GM19193 (cell line): ENCODE measurements around the gene VARS2.

Source experiments
- POLR2A ChIP-seq: IDR thresholded peaks from 4 replicates; pipeline ENCODE4 v1.6.1; 2011; ENCODE audit not compliant: insufficient read depth, insufficient read length; ENCODE audit errors: extremely low read depth

Gene VARS2

GRCh38 chr6:30907758-30908591 lies 6.1 kb upstream of the VARS2 start, which contains the start of gene GTF2H4:
TSS of gene GTF2H4 (plus strand) at chr6:30908207.
- peak; percentile 57 for TF ChIP-seq POLR2A

- TF ChIP-seq POLR2A = no peak
These were observed 5.3 kb upstream of the VARS2 start for GRCh38 chr6:30908700-30909099.

DNA sequence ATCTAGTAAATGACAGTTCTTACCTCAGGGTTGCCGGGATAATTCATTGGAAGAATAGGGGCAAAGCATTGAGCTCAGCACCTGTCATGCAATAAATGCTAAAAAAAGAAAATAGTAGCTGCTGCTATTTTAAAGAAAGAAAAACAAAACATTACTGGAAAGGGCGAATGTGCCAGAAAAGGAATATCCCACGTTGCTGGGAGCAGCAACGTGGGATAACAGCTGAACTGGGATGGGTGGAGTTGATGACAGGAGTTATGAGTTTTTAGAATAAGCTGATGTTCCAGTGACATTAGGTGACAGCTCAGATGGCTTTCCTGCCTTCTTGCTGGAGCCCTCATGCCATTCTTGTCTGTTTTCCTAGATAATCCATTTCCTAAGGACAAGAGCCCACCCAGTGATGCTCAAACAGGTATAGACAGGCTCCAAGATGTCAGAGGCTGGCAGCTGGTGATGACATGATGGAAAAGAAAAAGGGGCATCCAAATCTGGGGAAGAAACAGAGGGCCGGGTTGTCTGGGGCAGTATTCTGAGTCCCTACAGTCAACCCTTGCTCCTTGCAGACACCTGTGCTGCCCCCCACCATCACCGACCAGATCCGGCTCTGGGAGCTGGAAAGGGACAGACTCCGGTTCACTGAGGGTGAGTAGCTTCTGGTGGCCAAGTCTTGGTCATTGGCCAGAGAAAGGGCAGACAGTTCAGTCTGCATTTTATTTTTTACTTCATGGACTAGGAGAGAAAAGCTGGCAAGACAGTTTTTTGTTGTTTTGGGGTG lies 1.1 kb upstream of the VARS2 start:
- TF ChIP-seq POLR2A = no peak

DNA sequence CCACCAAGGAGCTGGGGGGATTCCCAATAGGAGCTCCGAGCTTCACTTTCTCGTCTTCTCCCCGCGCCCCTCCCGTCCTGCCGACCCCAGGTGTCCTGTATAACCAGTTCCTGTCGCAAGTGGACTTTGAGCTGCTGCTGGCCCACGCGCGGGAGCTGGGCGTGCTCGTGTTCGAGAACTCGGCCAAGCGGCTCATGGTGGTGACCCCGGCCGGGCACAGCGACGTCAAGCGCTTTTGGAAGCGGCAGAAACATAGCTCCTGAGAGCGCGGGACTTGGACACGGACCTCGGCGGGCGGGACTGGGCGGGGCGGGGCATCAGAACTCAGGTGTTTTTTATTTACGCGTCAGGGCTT lies 340 bp upstream of the VARS2 start:
- no peak for TF ChIP-seq POLR2A

DNA sequence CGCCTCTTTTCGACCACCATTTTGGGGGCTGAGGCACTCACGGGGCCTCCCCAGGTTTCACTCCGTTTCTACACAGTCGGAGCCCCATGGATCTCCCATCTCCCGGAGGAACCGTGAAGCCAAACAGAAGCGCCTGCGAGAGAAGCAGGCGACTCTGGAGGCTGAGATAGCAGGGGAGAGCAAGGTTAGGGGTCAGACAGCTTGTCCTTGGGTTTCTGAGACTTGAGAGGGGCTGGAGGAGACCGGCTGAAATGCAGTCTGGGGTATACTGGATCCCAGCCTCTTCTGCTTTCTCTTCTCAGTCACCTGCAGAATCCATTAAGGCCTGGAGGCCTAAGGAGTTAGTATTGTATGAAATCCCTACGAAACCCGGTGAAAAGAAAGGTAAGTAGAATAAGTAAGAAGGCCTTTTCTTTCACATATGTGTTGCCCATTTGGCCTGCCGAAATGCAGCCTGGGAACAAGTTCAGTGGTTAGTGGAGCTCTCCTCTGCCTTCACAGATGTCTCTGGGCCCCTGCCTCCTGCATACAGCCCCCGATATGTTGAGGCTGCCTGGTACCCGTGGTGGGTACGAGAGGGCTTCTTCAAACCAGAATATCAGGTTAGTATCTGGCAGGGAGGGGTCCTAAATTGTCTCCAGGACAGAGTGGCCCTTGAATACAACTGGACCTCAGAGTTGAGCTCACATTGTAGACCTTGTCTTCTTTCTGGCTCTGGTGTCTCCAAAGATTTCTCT lies 984 bp downstream of the VARS2 start:
- TF ChIP-seq POLR2A = no peak

- TF ChIP-seq POLR2A = no peak
These were observed 1.5 kb downstream of the VARS2 start for GRCh38 chr6:30915591-30915946.

DNA sequence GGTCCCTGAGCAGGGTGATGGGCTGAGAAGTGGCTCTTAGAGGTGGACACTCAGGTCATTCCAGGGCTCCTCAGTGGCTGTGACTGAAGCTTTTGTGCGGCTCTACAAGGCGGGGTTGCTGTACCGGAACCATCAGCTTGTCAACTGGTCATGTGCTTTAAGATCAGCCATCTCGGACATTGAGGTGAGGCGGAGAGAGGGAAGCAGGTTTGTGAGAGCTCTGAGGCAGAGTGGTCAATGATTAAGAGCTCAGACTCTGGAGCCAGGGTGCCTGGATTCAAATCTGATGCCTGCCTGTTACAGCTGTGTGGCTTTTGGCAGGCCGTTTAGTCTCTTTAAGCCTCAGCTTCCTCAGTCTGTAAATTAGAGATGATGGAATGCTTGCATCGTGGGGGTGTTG lies 3.0 kb downstream of the VARS2 start:
- no peak for TF ChIP-seq POLR2A

GRCh38 chr6:30917487-30917886 lies 3.4 kb downstream of the VARS2 start:
- TF ChIP-seq POLR2A = no peak

DNA sequence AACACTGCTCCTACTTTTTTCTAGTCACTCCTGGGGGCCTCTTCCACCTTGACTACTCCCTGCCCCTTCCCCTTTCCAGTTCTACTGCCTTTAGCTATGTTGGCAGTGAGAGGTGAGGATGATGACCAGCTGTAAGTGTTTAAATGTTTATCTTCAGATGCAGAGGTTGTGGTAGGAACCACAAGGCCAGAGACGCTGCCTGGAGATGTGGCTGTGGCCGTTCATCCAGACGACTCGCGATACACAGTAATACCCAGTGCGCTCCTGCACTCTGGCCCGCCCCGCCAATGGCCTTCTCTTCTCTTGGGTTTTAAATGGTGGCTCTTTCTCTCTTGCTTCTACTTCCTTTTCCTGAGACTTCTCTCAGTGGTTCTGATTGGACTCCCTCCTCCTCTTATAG lies 4.6 kb downstream of the VARS2 start:
- TF ChIP-seq POLR2A = no peak

DNA sequence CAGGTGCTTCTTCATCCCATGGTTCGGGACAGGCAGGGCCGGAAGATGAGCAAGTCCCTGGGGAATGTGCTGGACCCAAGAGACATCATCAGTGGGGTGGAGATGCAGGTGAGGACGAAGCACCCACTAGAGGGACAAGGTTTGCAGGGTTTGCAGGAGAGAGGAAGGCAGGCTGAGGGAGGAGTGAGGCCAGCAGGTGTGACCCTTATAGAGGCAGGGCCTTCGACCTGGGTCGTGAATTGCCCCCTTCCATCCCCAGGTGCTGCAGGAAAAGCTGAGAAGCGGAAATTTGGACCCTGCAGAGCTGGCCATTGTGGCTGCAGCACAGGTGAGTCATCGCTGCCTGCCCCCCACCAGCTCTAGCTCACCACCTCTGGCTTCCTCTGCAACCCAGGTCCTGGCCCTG lies 8.4 kb downstream of the VARS2 start:
- TF ChIP-seq POLR2A = no peak

GRCh38 chr6:30926644-30927043 lies 12.6 kb downstream of the VARS2 start:
- TF ChIP-seq POLR2A = no peak

DNA sequence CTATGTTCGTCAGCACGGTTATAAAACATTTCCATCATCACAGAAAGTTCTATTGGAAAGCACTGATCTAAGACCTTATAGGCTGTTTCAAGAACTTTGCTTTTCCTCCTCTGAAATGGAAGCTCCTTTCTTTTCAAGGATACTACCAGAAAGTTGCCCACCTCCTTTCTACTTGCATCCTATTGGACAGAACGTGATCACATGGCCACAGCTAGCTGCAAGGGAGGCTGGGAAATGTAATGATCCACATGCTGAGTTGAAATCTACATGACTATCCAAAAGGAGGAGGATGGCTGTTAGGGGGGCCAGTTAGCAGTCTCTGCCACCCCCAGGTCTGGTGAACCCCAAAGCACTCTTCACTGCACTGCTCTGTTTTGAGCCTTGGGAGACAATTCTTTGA lies 14.6 kb downstream of the VARS2 start:
- TF ChIP-seq POLR2A = no peak

DNA sequence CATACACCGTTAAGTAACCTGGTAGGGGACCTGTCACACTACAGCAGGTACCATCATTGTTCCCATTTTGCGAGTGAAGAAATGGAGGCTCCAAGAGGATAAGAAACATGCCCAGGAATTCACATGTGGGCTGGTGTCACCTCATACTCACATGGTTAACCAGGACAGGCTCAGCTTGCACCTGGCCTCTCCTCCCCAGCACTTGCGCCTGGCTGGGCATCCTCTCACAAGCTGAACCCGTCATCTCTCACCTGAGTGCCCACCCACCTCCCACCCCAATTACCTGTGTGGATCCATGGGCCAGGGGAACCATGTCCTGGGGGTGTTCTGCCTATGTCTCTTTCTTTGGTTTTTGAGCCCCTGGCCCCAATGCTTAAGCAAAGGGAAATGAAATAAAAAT lies 16.5 kb downstream of the VARS2 start:
- no peak for TF ChIP-seq POLR2A

DNA sequence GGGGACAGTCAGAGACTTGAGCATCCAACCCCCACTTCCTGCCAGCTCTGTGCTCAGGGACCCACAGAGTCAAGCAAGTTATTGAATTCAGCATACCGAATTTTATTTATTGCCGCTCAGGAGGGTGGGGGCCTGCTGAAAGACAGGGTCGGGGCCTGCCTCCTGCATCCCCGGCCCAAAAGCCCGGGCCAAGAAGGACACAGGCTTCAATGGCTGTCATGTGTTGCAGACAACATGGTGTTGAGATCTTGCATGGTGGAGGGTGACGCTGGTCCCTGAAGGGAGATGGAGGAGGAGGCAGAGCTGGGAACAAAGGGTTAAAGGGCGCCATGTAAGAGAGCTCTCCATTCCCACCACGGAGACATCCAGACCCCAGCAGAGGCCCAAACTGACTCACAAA lies 17.2 kb downstream of the VARS2 start:
- no peak for TF ChIP-seq POLR2A

GRCh38 chr6:30931969-30932645 lies 18.1 kb downstream of the VARS2 start, which contains the start of gene SFTA2:
TSS of gene SFTA2 (minus strand) at chr6:30932170. CDS start at chr6:30932096, 74 bp downstream.
- no peak for TF ChIP-seq POLR2A

- no peak for TF ChIP-seq POLR2A
These were observed 18.8 kb downstream of the VARS2 start for GRCh38 chr6:30932665-30933365.
